Measurements from ENCODE around the gene TMED6.
"Not testable (repeated sequence)": the region's sequence is repeated elsewhere in the genome, so short reads cannot be mapped to it uniquely, and the experiment has no call there.

The TMED6 gene

DNA sequence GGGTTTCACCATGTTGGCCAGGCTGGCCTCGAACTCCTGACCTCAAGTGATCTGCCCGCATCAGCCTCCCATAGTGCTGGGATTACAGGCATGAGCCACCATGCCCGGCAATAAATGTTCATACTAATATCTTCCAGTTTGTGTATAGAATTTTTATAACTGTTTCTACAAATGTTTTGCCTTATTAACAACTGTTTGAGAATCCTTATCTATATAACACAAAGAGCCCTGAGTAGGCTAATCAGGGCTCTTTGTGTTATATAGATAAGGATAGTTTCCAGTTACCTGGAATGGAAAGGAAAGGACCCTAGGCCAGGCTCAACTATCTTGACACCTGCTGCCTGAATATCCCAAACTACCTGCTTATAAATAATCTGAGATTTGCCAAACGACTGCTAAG is 17.3 kb upstream of the TMED6 start:
- no peak for TF ChIP-seq Cebpa-rat (IDR thresholded peaks at IDR 0.05)
- Histone ChIP-seq H3K4me2 (peak overlapping the region in 9 of 11 experiments; percentile 57 to 79 (median 66); a peak in 18 of 22 replicates), H3K27ac (peak overlapping the region in 8 of 11 experiments; percentile 11 to 91 (median 86); a peak in 15 of 22 replicates), H3K4me1 (peaks cover 0 to 100% (median 95%) of the 10 kb centered on the region in 10 experiments), H3K9me3 (replicated peaks in 1 of 11) (peaks cover 0 to 22% (median 14%) of the 10 kb centered on the region in 11 experiments; a peak in 12 of 22 replicates), H4K20me1 (peaks cover 0 to 63% (median 11%) of the 10 kb centered on the region in 11 experiments; a peak in 6 of 22 replicates), H3K9ac (peak overlapping the region in 7 of 11 experiments; percentile 17 to 76 (median 47); a peak in 8 of 22 replicates), H3K27me3 (no peaks in the 10 kb centered on the region), H3K4me3 (no peak overlapping the region), H3K36me3 (peaks cover 75 to 100% (median 94%) of the 10 kb centered on the region in 11 experiments)

DNA sequence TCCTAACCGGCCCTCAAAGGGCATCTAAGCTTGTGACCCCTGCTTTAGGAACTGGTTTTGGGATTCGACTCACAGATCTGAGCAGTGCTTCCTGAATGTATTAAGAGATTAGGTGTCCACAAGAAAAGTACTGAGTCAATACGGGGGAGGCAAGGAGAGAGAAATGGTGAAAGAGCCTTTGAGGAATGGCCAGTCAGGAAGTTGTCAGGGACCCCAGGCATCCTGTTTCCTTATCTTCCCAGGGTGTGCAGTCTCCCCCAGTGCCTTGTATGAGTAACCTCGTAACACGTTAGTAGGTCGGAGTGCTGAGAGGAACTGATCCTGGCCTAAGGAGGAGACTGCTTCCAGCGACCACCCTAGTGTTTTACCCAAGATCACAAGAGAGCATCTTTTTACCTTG is 16.4 kb upstream of the TMED6 start:
- Histone ChIP-seq H3K4me1 (peaks cover 0 to 100% (median 95%) of the 10 kb centered on the region in 10 experiments), H3K4me2 (peak overlapping the region in 10 of 11 experiments; percentile 3 to 79 (median 64); a peak in 18 of 22 replicates), H3K27me3 (no peaks in the 10 kb centered on the region), H3K9me3 (replicated peaks in 1 of 11) (peaks cover 0 to 22% (median 14%) of the 10 kb centered on the region in 11 experiments; a peak in 12 of 22 replicates), H3K27ac (peak overlapping the region in 9 of 11 experiments; percentile 38 to 91 (median 85); a peak in 18 of 22 replicates), H3K4me3 (0 out of 20 replicates have a peak overlapping the region, but pooled peaks of 1 of the 10 experiments have one; percentile 23), H3K9ac (peak overlapping the region in 9 of 11 experiments; percentile 21 to 63 (median 47); a peak in 15 of 22 replicates), H4K20me1 (peaks cover 0 to 65% (median 11%) of the 10 kb centered on the region in 11 experiments; a peak in 6 of 22 replicates), H3K36me3 (peaks cover 83 to 100% (median 95%) of the 10 kb centered on the region in 11 experiments)
- no peak for TF ChIP-seq Cebpa-rat (IDR thresholded peaks at IDR 0.05)

DNA sequence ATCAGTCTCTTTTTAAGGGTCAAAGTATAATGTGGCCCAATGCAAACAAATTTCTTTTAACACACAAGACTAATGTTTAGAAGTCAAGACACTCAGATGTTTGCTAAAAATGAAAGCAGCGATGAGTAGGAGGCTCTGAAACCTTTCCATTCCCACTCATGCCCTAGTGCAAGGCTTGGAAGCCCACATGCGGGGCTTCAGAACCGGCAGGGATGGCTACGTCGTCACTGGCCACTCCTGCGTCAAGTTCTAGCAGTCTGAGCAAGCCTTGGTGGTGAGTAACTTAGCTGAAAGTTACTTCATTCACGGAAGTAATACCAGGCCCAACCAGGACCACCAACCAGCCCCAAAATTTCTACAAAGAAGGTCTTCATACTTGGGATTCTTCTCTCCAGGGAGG is 14.8 kb upstream of the TMED6 start:
- Histone ChIP-seq H4K20me1 (peaks cover 0 to 69% (median 11%) of the 10 kb centered on the region in 11 experiments; a peak in 6 of 22 replicates), H3K4me2 (peak overlapping the region in 5 of 11 experiments; percentile 13 to 63 (median 17); a peak in 7 of 22 replicates), H3K9ac (peak overlapping the region in 2 of 11 experiments; percentile 11 to 20; a peak in 2 of 22 replicates), H3K4me3 (no peak overlapping the region), H3K27me3 (no peaks in the 10 kb centered on the region), H3K9me3 (replicated peaks in 1 of 11) (peaks cover 0 to 22% (median 14%) of the 10 kb centered on the region in 11 experiments; a peak in 12 of 22 replicates), H3K27ac (peak overlapping the region in 7 of 11 experiments; percentile 78 to 91 (median 87); a peak in 13 of 22 replicates), H3K36me3 (peaks cover 83 to 89% (median 85%) of the 10 kb centered on the region in 11 experiments), H3K4me1 (peaks cover 0 to 100% (median 94%) of the 10 kb centered on the region in 10 experiments)
- TF ChIP-seq Cebpa-rat (IDR thresholded peaks at IDR 0.05), result no peak

DNA sequence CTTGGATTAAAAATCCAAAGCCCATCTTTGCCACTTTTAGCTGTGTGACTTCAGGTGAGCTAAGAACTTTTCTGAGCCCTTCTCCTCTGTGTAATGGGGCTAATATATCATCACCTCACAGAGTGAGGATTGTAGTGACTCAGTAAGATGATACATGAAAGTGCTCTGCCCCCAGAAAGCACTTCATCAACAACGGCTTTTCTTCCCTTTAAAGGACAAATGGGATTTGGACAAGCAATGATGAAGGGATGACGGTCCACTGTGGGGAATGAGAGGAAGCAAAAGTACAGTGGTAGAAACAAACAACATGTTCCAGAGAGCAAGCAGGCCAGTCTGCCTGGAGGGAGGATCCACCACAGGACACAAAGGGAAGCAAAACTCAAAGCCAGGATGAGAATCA is 14.3 kb upstream of the TMED6 start:
- Histone ChIP-seq H3K27me3 (no peaks in the 10 kb centered on the region), H3K9ac (peak overlapping the region in 3 of 11 experiments; percentile 11 to 22 (median 20); a peak in 2 of 22 replicates), H3K4me3 (no peak overlapping the region), H3K4me2 (peak overlapping the region in 3 of 11 experiments; percentile 17 to 63 (median 63); a peak in 3 of 22 replicates), H3K36me3 (peaks cover 79 to 89% (median 82%) of the 10 kb centered on the region in 11 experiments), H3K27ac (peak overlapping the region in 6 of 11 experiments; percentile 78 to 91 (median 86); a peak in 12 of 22 replicates), H3K4me1 (peaks cover 0 to 100% (median 92%) of the 10 kb centered on the region in 10 experiments; a peak in 18 of 20 replicates), H4K20me1 (peaks cover 0 to 71% (median 11%) of the 10 kb centered on the region in 11 experiments; a peak in 6 of 22 replicates), H3K9me3 (replicated peaks in 1 of 11) (peaks cover 0 to 19% (median 14%) of the 10 kb centered on the region in 11 experiments; a peak in 12 of 22 replicates)
- no peak for TF ChIP-seq Cebpa-rat (IDR thresholded peaks at IDR 0.05)

GRCh38 chr16:69364088-69364487 is 12.5 kb upstream of the TMED6 start:
- Histone ChIP-seq H3K4me1 (peaks cover 0 to 95% (median 84%) of the 10 kb centered on the region in 10 experiments; a peak in 18 of 20 replicates), H3K9me3 (replicated peaks in 1 of 11) (peaks cover 0 to under 1% (median 0%) of the 10 kb centered on the region in 11 experiments; a peak in 2 of 22 replicates), H3K4me2 (peak overlapping the region in 8 of 11 experiments; percentile 6 to 83 (median 63); a peak in 7 of 22 replicates), H3K9ac (no peak overlapping the region; a peak in 1 of 22 replicates), H4K20me1 (peaks cover 0 to 68% (median 11%) of the 10 kb centered on the region in 11 experiments; a peak in 6 of 22 replicates), H3K27ac (peak overlapping the region in 3 of 11 experiments; percentile 20 to 90 (median 85); a peak in 6 of 22 replicates), H3K36me3 (peaks cover 61 to 84% (median 76%) of the 10 kb centered on the region in 11 experiments), H3K4me3 (no peak overlapping the region), H3K27me3 (no peaks in the 10 kb centered on the region)
- no peak for TF ChIP-seq Cebpa-rat (IDR thresholded peaks at IDR 0.05)

DNA sequence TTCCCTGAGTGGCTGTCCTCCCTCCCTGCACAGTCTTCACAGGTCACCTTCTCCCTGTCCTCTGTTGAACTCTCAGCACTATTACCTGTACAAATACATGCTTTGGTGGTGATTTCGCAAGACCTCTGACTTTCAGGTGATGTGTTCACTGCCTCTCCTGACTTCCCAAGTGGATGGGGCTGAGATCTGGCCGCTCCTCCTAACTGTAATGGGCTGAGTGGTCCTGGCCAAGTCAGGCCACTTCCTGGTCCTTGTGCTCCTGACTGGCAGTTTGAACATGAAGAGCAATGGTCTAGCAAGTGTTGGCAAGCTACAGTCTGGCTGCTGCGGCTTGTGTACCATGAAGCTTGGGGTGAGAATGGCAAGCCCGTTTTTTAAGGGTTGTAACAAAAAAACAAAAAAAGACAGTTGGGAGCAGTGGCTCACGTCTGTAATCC is 11.7 kb upstream of the TMED6 start:
- Histone ChIP-seq H3K4me1 (peaks cover 0 to 87% (median 76%) of the 10 kb centered on the region in 10 experiments; a peak in 18 of 20 replicates), H3K4me2 (peak overlapping the region in 8 of 11 experiments; percentile 37 to 83 (median 63); a peak in 17 of 22 replicates)

GRCh38 chr16:69360070-69360469 is 8.5 kb upstream of the TMED6 start:
- H3K9me3 ChIP-seq (replicated peaks in 1 of 11); H3K9ac ChIP-seq; H3K27me3 ChIP-seq; H3K4me3 ChIP-seq: not testable (repeated sequence)
- H3K36me3 ChIP-seq, result peaks cover 25 to 57% (median 38%) of the 10 kb centered on the region in 11 experiments
- peak overlapping the region in 5 of 11 experiments; percentile 7 to 72 (median 29); a peak in 3 of 22 replicates for H3K27ac ChIP-seq
- peaks cover 0 to 80% (median 50%) of the 10 kb centered on the region in 10 experiments for H3K4me1 ChIP-seq
- H4K20me1 ChIP-seq, result peaks cover 0 to 42% (median 3%) of the 10 kb centered on the region in 11 experiments; a peak in 6 of 22 replicates
- H3K4me2 ChIP-seq, result peak overlapping the region in 6 of 11 experiments; percentile 4 to 27 (median 10); a peak in 7 of 22 replicates

More for the DNA sequence above, 11.7 kb upstream of the TMED6 start:
- H3K4me3 ChIP-seq, result no peak overlapping the region
- peaks cover 0 to 64% (median 11%) of the 10 kb centered on the region in 11 experiments; a peak in 6 of 22 replicates for H4K20me1 ChIP-seq
- no peaks in the 10 kb centered on the region for H3K9me3 ChIP-seq (replicated peaks in 1 of 11)
- TF ChIP-seq Cebpa-rat (IDR thresholded peaks at IDR 0.05), result peak in 7 of 11 experiments; percentile 42 to 89 (median 62); a peak in 8 of 22 replicates
- peaks cover 53 to 77% (median 68%) of the 10 kb centered on the region in 11 experiments for H3K36me3 ChIP-seq
- H3K27ac ChIP-seq, result peak overlapping the region in 7 of 11 experiments; percentile 16 to 85 (median 47); a peak in 13 of 22 replicates
- peak overlapping the region in 1 of 11 experiments; percentile 30; a peak in 1 of 22 replicates for H3K9ac ChIP-seq
- H3K27me3 ChIP-seq, result no peaks in the 10 kb centered on the region

DNA sequence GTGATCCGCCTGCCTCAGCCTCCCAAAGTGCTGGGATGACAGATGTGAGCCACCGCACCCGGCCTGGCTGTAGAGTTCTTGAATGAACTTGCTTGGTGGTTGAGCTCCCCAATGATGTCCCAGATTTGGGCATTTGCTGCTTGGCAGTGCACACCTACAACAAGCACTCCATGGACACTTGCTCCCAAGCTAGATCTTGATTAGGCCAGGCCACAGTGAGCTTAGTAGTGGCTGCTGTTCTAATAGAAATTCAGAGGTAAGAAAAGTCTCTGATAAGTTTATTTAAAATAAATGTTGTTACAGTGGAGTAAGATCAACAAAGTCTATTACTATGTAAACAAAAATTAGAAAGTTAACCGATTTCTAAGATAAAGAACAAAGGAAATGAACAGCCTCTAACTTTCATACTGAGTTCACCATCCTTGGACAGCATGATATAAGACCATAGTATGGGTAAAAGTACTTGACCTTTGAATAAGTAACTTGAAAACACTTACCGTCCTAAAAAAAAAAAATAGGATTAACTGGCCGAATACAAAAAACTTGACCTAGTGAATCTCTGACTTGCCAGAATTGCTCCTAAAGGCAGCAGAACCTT is 951 bp downstream of the TMED6 start:
- H3K4me1 ChIP-seq, result peaks cover 2 to 23% (median 17%) of the 10 kb centered on the region in 10 experiments; a peak in 19 of 20 replicates
- no peak overlapping the region for H3K4me3 ChIP-seq
- no peak for TF ChIP-seq Cebpa-rat (IDR thresholded peaks at IDR 0.05)
- no peaks in the 10 kb centered on the region for H3K27me3 ChIP-seq
- H3K9ac ChIP-seq, result no peak overlapping the region
- no peaks in the 10 kb centered on the region for H3K9me3 ChIP-seq (replicated peaks in 1 of 11)
- H4K20me1 ChIP-seq, result peaks cover 0 to 17% (median 0%) of the 10 kb centered on the region in 11 experiments; a peak in 4 of 22 replicates
- H3K4me2 ChIP-seq, result no peak overlapping the region
- peaks cover 39 to 96% (median 74%) of the 10 kb centered on the region in 11 experiments for H3K36me3 ChIP-seq
- H3K27ac ChIP-seq, result no peak overlapping the region
